ENCODE results near the gene FAHD2A.
"Not testable (repeated sequence)": the region's sequence is repeated elsewhere in the genome, so short reads cannot be mapped to it uniquely, and the experiment has no call there.

The FAHD2A gene

GRCh38 chr2:95375532-95376150 lies 26.9 kb upstream of the FAHD2A start:
- DNase-seq (ENCODE audit: low read depth in 2 of 2), result no peak

- no peak for DNase-seq (ENCODE audit: low read depth in 2 of 2)
Measured at GRCh38 chr2:95376311-95377215, 25.9 kb upstream of the FAHD2A start.

- no peak for DNase-seq (ENCODE audit: low read depth in 2 of 2)
Measured at GRCh38 chr2:95377216-95378123, 25.0 kb upstream of the FAHD2A start.

- not testable (repeated sequence) for DNase-seq (ENCODE audit: low read depth in 2 of 2)
Measured at GRCh38 chr2:95378281-95378680, 24.2 kb upstream of the FAHD2A start.

- DNase-seq (ENCODE audit: low read depth in 2 of 2), result no peak
Measured at GRCh38 chr2:95379371-95379831, 23.1 kb upstream of the FAHD2A start.

- DNase-seq (ENCODE audit: low read depth in 2 of 2), result no peak
Measured at GRCh38 chr2:95380280-95380679, 22.2 kb upstream of the FAHD2A start.

GRCh38 chr2:95380731-95381130 lies 21.8 kb upstream of the FAHD2A start:
- DNase-seq (ENCODE audit: low read depth in 2 of 2), result no peak

- no peak for DNase-seq (ENCODE audit: low read depth in 2 of 2)
Measured at GRCh38 chr2:95381212-95382191, 21.0 kb upstream of the FAHD2A start.

GRCh38 chr2:95382192-95382591 lies 20.3 kb upstream of the FAHD2A start:
- DNase-seq (ENCODE audit: low read depth in 2 of 2), result no peak

- DNase-seq (ENCODE audit: low read depth in 2 of 2), result no peak
Measured at GRCh38 chr2:95382686-95383634, 19.5 kb upstream of the FAHD2A start.

- no peak for DNase-seq (ENCODE audit: low read depth in 2 of 2)
Measured at GRCh38 chr2:95383635-95384027, 18.9 kb upstream of the FAHD2A start.

- DNase-seq (ENCODE audit: low read depth in 2 of 2), result no peak
Measured at GRCh38 chr2:95384854-95385569, 17.5 kb upstream of the FAHD2A start.

- no peak for DNase-seq (ENCODE audit: low read depth in 2 of 2)
Measured at GRCh38 chr2:95385570-95385984, 16.9 kb upstream of the FAHD2A start.

GRCh38 chr2:95386031-95386430 lies 16.5 kb upstream of the FAHD2A start:
- no peak for DNase-seq (ENCODE audit: low read depth in 2 of 2)

- no peak for DNase-seq (ENCODE audit: low read depth in 2 of 2)
Measured at GRCh38 chr2:95387358-95387757, 15.2 kb upstream of the FAHD2A start.

- no peak for DNase-seq (ENCODE audit: low read depth in 2 of 2)
Measured at GRCh38 chr2:95388091-95388692, 14.3 kb upstream of the FAHD2A start.

GRCh38 chr2:95388856-95389244 lies 13.7 kb upstream of the FAHD2A start:
- DNase-seq (ENCODE audit: low read depth in 2 of 2), result no peak

- peak; percentile 38 to 52 for DNase-seq (ENCODE audit: low read depth in 2 of 2)
Measured at GRCh38 chr2:95389245-95390119, 13.0 kb upstream of the FAHD2A start.
